NCI-H2081 treated with DMSO at 0.1 percent for 48 hours (cell line): ENCODE results near the gene GHITM.
"Not testable (repeated sequence)": the region's sequence is repeated elsewhere in the genome, so short reads cannot be mapped to it uniquely, and the experiment has no call there.

Experiments
- DNase-seq: peaks from one replicate; lab custom pipeline; 2025; lab: John Stamatoyannopoulos, UW

Gene GHITM

DNA sequence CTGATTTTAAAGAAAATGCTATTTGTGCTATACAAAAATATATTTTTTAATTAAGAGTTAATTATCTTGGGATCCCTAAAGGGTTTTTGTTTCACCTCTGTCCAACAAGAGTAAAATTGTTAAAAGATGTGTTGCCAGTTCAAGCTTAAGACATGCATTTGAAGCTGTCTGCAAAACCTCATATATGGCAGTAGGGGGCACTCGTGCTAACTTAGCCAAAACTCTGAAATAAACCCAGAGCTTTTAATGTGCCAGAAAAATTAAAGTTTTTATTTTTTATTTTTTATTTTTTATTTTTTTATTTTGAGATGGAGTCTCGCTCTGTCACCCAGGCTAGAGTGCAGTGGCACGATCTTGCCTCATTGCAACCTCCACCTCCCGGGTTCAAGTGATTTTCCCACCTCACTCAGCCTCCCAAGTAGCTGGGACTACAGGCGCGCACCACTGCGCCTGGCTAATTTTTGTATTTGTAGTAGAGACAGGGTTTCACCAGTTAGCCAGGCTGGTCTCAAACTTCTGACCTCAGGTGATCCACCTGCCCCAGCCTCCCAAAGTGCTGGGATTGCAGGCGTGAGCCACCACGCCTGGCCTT is 8.8 kb downstream of the GHITM start:
- not testable (repeated sequence) for DNase-seq

- no peak for DNase-seq
Measured at GRCh38 chr10:84149854-84150253, 10.5 kb downstream of the GHITM start.

- DNase-seq: no peak
Measured at GRCh38 chr10:84152769-84153168, 13.5 kb downstream of the GHITM start.

- no peak for DNase-seq
Measured at GRCh38 chr10:84155521-84155920, 16.2 kb downstream of the GHITM start.

GRCh38 chr10:84156009-84156408 is 16.7 kb downstream of the GHITM start:
- DNase-seq: no peak

- no peak for DNase-seq
Measured at GRCh38 chr10:84156768-84157167, 17.5 kb downstream of the GHITM start.

DNA sequence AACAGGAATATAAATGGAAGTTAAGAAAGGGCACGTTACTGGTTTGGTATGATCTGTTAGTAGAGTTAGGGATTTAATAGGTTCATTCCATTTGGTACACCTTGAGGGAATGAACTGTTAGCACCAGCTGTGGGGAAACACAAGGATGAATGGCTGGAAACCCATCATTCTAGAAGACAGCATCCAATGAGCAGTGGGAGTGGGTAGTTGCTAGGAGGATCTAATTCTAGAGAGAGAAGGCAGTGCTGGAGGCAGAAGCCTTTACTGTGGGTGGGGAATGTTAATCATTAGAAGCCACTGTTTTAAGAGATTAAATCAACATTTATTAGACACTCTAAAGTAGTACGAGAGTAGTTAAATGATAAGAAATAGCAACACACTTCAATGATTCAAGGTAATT is 18.8 kb downstream of the GHITM start:
- no peak for DNase-seq

DNA sequence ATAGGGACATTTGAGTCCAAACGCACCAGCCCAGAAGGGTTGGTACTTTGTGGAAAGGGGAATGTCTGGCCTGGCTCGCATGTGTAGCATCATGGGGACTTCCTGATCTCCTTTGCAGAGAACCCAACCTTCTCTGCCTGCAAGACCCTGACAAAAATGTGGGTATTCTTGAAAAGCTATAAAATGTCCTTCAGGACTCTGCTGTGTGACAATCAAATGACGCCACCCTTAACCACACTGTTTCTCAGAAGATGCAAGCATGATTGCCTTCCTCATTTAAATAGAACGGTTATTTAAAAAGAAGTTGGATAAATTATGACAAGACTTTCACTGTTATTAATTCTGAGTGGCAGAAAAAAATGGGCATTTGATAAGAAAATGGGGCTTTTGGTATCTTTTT is 19.2 kb downstream of the GHITM start:
- no peak for DNase-seq

DNA sequence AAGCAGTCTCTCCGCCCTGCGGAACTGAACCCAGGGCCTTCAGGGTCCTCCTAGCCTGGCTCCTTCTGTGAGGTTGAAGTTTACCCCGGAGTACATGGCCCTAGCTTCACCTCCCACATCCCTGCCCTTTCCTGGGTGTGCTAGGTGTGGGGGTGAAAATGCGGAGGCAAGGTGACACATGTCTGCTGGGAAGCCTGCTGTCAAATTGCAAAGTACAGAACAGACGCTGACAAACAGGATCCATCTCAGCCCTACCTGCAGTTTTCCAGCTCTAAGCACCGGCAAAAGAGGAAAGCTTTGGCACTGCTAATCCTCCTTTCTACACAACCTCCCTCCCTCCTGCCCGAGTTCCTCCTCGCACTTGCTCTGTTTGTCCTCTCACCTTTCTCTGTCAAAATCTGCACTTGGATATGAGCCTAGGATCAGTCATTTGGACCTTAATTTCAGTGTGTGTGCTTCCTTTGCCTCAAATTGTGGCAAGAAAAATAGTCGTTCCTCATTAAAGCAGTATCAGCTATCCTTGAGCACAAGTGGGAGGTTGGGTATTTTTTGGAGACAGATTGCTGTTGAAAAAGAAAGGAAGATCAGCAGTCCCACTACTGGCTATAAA is 19.9 kb downstream of the GHITM start:
- no peak for DNase-seq

GRCh38 chr10:84160663-84161362 is 21.5 kb downstream of the GHITM start:
- no peak for DNase-seq

DNA sequence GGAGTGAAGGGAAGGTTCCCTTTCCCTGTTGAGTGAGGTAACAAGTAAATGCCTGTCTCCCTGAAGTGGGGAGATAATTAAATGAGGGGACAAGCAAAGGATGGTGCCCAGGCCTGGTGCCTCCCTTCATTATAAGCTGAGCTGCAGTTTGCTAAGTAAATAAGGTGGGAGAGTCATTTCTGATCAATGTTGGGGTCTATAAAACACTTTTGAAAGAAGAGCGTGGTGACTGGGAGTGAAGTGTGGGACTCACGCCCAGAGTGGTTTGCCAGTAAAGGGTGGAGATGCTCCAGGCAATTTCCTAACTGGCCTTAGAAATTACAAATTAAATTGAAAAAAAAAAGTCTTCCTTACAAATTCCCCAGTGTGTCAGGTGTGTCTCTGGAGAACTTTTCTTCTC is 24.7 kb downstream of the GHITM start:
- DNase-seq: no peak

DNA sequence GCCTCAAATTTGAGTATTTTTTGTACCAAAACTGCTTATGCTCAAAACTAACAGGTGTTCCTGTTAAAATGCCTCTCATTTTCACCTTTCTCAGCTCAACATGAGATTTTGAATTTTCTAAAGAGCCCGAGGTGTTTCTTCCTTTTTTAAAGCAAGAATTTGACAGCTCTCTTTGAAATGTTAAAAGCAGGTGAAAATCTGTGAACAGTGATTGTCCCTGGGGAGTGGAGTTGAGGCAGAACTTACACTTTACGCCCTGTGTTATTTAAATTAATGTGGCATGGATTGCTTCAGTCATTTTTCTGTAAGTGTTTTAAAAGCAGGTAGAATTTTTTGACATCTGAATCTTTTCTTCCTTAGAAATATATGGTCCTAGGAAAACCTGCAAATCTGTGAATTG is 25.1 kb downstream of the GHITM start:
- no peak for DNase-seq

- DNase-seq: no peak
Measured at GRCh38 chr10:84166620-84167288, 27.4 kb downstream of the GHITM start.

GRCh38 chr10:84167289-84167653 is 28.0 kb downstream of the GHITM start:
- not testable (repeated sequence) for DNase-seq

GRCh38 chr10:84168382-84168781 is 29.1 kb downstream of the GHITM start:
- not testable (repeated sequence) for DNase-seq

DNA sequence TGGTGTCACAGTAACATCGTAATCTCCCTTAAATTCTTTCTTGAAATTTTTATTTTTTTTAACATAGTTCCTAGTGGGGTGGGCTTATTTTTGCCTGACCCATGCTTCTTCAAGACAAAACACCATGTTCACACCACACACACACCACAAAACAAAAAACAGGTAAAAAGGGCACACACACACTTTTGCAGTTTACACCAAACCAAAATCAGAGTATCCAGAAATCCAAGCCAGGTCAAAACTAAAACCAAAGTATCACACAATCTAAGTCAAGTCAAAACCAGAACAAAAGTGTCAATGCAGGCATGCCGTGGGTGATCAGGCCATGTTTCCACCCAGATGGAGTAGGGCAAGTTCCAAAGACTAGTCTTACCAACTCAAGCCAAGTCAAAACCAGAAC is 31.9 kb downstream of the GHITM start:
- DNase-seq: not testable (repeated sequence)

DNA sequence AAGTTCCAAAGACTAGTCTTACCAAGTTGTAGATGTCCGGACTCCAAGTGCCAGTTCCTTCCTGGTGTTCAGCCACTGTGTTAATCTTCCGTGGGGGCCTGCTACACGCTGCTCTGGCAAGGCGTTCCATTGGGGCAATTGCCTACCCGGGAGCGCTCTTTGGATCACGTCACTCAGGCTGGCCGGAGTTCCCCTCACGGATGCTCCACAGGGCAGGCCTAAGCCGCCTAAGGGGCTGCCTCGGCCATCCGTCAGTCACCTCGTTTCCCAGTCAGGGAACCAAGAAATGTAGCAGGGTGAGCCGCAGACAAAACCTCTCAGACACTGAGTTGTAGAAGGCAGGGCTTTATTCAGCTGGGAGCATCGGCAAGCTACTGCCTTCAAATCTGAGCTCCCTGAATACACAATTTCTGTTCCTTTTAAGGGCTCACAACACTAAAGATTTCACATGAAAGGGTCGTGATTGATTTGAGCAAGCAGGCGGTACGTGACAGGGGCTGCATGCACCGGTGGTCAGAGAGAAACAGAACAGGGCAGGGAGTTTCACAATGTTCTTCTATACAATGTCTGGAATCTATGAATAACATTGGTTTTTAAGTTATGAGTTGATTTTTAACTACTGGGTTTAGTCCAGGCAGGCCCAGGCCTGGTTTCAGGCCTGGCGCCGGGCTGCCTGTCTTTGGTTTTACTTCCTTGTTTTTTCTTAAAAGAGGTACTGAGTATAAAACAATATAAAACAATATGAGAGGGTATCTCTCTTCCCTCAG is 32.6 kb downstream of the GHITM start:
- not testable (repeated sequence) for DNase-seq

DNA sequence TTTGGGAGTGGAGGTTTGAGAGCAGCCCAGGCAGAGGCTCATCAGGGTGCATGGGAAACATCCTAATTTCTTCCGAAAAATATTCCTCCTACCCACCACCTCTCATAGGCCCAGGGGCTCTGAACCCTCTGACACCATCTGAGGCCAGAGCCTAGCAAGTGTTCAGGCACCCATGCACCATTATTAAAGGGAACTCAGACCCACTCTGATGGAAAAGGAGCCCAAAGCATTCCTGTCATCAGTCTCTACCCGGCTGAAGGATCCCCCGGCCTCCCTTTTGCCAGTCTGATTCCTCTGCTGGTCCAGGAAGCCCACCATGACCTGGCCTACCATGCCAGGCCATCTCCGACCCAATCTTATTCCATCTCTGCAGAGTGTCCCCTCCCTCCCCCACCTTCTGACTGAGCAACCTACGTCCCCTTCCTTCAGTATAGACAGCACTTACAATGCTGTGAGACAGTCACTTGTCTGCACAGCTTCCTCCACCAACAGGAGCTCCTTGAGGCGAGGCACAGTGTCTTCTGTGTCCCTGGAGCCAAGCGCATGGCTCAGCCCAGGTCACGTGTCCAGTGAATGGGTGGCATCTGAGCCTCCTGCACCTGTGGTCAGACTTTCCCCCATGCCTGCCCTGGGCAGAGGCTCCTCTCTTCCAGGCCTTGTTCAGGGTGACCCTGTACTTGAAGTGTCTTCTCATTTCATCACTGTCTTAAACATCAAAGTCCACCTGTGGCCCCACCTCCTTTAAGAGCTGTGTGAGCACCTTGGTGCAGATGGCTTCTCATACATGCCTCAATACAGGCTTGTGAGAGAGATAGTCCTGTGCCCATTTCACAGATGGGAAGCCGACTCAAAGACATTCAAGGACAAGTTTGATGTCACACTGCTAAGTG is 33.4 kb downstream of the GHITM start:
- DNase-seq: no peak

DNA sequence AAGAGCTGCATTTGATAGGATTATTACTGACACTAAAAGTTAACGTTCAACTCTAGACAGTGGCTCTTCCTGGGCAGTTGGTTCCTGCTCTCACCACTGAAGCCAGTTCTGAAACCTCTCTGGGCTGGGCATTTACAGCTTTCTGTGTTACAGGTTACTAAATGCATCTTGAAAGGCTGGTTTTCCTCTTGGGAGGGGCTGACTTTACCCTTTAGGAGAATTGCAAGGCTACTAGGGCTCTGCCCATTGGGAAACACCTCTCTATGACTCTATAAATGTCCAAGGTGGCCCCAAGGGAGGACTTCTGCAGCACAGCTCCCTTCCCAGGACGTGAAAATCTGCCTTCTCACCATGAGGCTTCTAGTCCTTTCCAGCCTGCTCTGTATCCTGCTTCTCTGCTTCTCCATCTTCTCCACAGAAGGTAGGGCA is 34.2 kb downstream of the GHITM start, which contains the start of gene GPR15LG:
Gene GPR15LG (plus strand): TSS at position 301 of the 429 bp plus-strand sequence. CDS start 51 bp downstream, at position 352.
- no peak for DNase-seq

GRCh38 chr10:84175436-84175835 is 36.1 kb downstream of the GHITM start:
- DNase-seq: no peak

DNA sequence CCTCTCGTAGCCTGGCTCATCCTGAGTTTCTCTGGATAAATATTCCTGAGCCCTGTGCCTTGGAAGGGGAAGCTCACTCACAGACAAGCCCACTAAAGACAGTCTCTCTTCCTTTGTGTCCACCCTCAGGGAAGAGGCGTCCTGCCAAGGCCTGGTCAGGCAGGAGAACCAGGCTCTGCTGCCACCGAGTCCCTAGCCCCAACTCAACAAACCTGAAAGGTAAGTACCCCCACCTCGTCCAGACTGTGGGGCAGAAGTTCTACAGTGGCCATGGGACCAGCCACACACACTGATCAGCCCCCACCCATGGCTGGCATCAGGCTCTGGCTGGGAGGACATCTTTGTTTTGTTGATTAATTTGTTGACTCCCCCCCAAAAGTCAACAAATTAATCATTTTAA is 37.0 kb downstream of the GHITM start:
- no peak for DNase-seq
